HG03432 (cell line): ENCODE data around the gene FBXO31.

Source experiments
- ATAC-seq: cut with Tn5 transposase; IDR thresholded peaks from one replicate; pipeline ENCODE4 v1.9.1; 2021; ENCODE audit warnings: mild to moderate bottlenecking, moderate library complexity; ENCODE audit not compliant: unreplicated experiment

FBXO31 gene

GRCh38 chr16:87316923-87317749, 66.4 kb downstream of the FBXO31 start, which contains the start of gene C16orf95:
C16orf95 (minus strand) TSS chr16:87317392; CDS start chr16:87317242, 150 bp downstream.
- peak; percentile 94 for ATAC-seq

- ATAC-seq: no peak
Observed at GRCh38 chr16:87316450-87316922, 67.1 kb downstream of the FBXO31 start.

GRCh38 chr16:87314990-87315420, 68.6 kb downstream of the FBXO31 start:
- no peak for ATAC-seq

- ATAC-seq: no peak
Observed at GRCh38 chr16:87312008-87312407, 71.6 kb downstream of the FBXO31 start.

- no peak for ATAC-seq
Observed at GRCh38 chr16:87311387-87311786, 72.2 kb downstream of the FBXO31 start.

- no peak for ATAC-seq
Observed at GRCh38 chr16:87310610-87311009, 73.0 kb downstream of the FBXO31 start.

- no peak for ATAC-seq
Observed at GRCh38 chr16:87309620-87310525, 73.7 kb downstream of the FBXO31 start.

GRCh38 chr16:87308826-87309225, 74.8 kb downstream of the FBXO31 start:
- no peak for ATAC-seq

- no peak for ATAC-seq
Observed at GRCh38 chr16:87306516-87306915, 77.1 kb downstream of the FBXO31 start.

- ATAC-seq: no peak
Observed at GRCh38 chr16:87305505-87306391, 77.8 kb downstream of the FBXO31 start.

- ATAC-seq: no peak
Observed at GRCh38 chr16:87304951-87305350, 78.6 kb downstream of the FBXO31 start.

- ATAC-seq: no peak
Observed at GRCh38 chr16:87303962-87304521, 79.5 kb downstream of the FBXO31 start.

- ATAC-seq: no peak
Observed at GRCh38 chr16:87303431-87303930, 80.1 kb downstream of the FBXO31 start.

- ATAC-seq: no peak
Observed at GRCh38 chr16:87298857-87299465, 84.6 kb downstream of the FBXO31 start.

GRCh38 chr16:87297918-87298631, 85.5 kb downstream of the FBXO31 start:
- ATAC-seq: no peak

- no peak for ATAC-seq
Observed at GRCh38 chr16:87297407-87297806, 86.2 kb downstream of the FBXO31 start.

- ATAC-seq: no peak
Observed at GRCh38 chr16:87295661-87296531, 87.7 kb downstream of the FBXO31 start.

- ATAC-seq: no peak
Observed at GRCh38 chr16:87295259-87295658, 88.3 kb downstream of the FBXO31 start.
